Heart left ventricle (tissue), 16 donors: ENCODE results near the gene STARD3NL. TPM values are rescaled to one million over a fixed set of nuclear protein-coding genes. Genes with fewer than 3 reads are reported as not detected.
A peak's percentile ranks its signal among the peaks of the same experiment; 100 is the strongest.

Experiments used
- ATAC-seq, 4 donors: fragments of 200-7000 bp; cut with Tn5 transposase; one replicate each; pipeline ENCODE4 v1.9.1; 2020 to 2022; ENCODE audit warnings: moderate library complexity in 4 of 4, mild to moderate bottlenecking in 3 of 4, moderate number of reproducible peaks in 1 of 4
- DNase-seq, 5 donors: peaks; one replicate each; pipeline ENCODE4 v3.0.0-alpha.2; 2020
- H3K27ac ChIP-seq, 12 donors: fragments of 200-600 bp; sonication (generic) in 4 of 12; one replicate each; pipeline versions ENCODE4 v1.5.0 to v1.8.0; 2016 to 2022; ENCODE audit warnings: mild to moderate bottlenecking in 2 of 12
- H3K27me3 ChIP-seq, 9 donors: fragments of 200-600 bp; sonication (generic) in 2 of 9; one replicate each; pipeline versions ENCODE4 v1.5.1 to v1.8.0; 2016 to 2022; ENCODE audit warnings: mild to moderate bottlenecking in 3 of 9
- H3K36me3 ChIP-seq, 9 donors: fragments of 200-600 bp; sonication (generic) in 2 of 9; one replicate each; pipeline versions ENCODE4 v1.5.0 to v1.8.0; 2018 to 2022; ENCODE audit warnings: mild to moderate bottlenecking in 2 of 9
- H3K4me1 ChIP-seq, 12 donors: fragments of 200-600 bp; sonication (generic) in 4 of 12; one replicate each; pipeline versions ENCODE4 v1.5.0 to v1.8.0; 2016 to 2022; ENCODE audit warnings: mild to moderate bottlenecking in 3 of 12
- H3K4me3 ChIP-seq, 12 donors: fragments of 200-600 bp; sonication (generic) in 4 of 12; one replicate each; pipeline versions ENCODE4 v1.5.0 to v1.8.0; 2017 to 2022; ENCODE audit warnings: mild to moderate bottlenecking in 9 of 12, moderate library complexity in 4 of 12
- H3K9me3 ChIP-seq, 12 donors: fragments of 200-600 bp; sonication (generic) in 4 of 12; one replicate each; pipeline versions ENCODE4 v1.5.0 to v1.8.0; 2016 to 2022; ENCODE audit warnings: mild to moderate bottlenecking in 1 of 12
- CTCF ChIP-seq, 12 donors: fragments of 200-600 bp; sonication (generic) in 4 of 12; IDR thresholded peaks; one replicate each; pipeline versions ENCODE4 v1.5.0 to v1.8.0; 2018 to 2022; ENCODE audit warnings: antibody characterized with exemption in 12 of 12, mild to moderate bottlenecking in 5 of 12
- POLR2A ChIP-seq, 2 donors: fragments of 450-650 bp; IDR thresholded peaks; one replicate each; pipeline ENCODE4 v1.6.1; 2017; ENCODE audit warnings: antibody characterized with exemption in 2 of 2, mild to moderate bottlenecking in 2 of 2, moderate library complexity in 2 of 2
- WGBS, 4 donors: extraction: QIAGEN DNeasy Blood & Tissue Kit in 2 of 4; methylation state at CpG; one replicate each; pipeline versions ENCODE4 v1.1.5 to v1.1.7; 2013 to 2018; 5-methylcytosine and 5-hydroxymethylcytosine counted together
- intact Hi-C, 10 donors: fragments of 100-400 bp; cut with DNase I; formaldehyde crosslinking; loops; one replicate each; pipeline versions ENCODE4 v1.11.1 to v1.14.2; 2022
- polyA plus RNA-seq, 2 donors: library from polyadenylated mRNA; stranded (reverse); fragments of 200-250 nt; gene quantifications; one replicate each; pipeline ENCODE4 v1.2.3, GENCODE V29; 2013
- total RNA-seq, 9 donors: library from RNA; depleted of rRNA in 2 of 9; stranded (reverse); fragments of >200 nt in 2 of 9; fragmentation: NEBNext Ultra II Directional in 3 of 9; extraction: Animal tissue kit (Norgen Biotek cat#: 25700) in 3 of 9; gene quantifications; one replicate each; pipeline versions ENCODE4 v1.1.0 to v1.2.4, GENCODE V29; 2016 to 2023
- donor health status: ischemic (EF 13 %, LVEDD 7.1; RV severe dilation, severe dysfunction).
- donor health status: healthy with polysubstance abuse.
- donor health status: DM: no; HTN: yes; CAD: no.
- donor health status: DM: no; HTN: no; CAD: no.
- donor health status: ischemic (EF 25% LVEDD 6.9; RV normal size, moderate dysfunction).
- donor health status: ischemic (EF 25% LVEDD 5.7; RV mildly dilated, moderate dysfunction).
- donor health status: healthy.
- donor health status: DM: yes; HTN: yes; CAD: no.
- donor health status: ischemic (EF 35%, LVEDD 5.7; RV mildly dilated, moderate dysfunction).
- donor health status: nonischemic (EF 11% LVEDD 7.7; RV severe dilation, severe dysfunction).
- donor health status: DM: yes; HTN: yes; CAD: no.
- donor health status: PGD.
- donor health status: ischemic (EF 29% LVEDD 5.4; RV normal size, mild dysfunction).
- donor health status: nonischemic (EF 23%, LVEDD 6.1; RV moderate dilation, normal function).

STARD3NL gene
- total and polyA plus RNA-seq, 11 donors: 10.3 to 37.6 (median 23.8) TPM

- 91 to 93% (median 92%) methylated on average over 2 of the region's 2 CpGs for WGBS, 4 donors
Observed at GRCh38 chr7:38273286-38273995, 95.4 kb downstream of the STARD3NL start, which contains the start of gene TARP. TSS of gene TARP (minus strand) at chr7:38273636.

GRCh38 chr7:38274486-38274885 is 96.4 kb downstream of the STARD3NL start:
- 78 to 84% (median 82%) methylated on average over 4 of the region's 4 CpGs for WGBS, 4 donors
- Histone ChIP-seq H3K4me1 (no peaks in the 10 kb centered on the region), H3K27ac (peak overlapping the region in 1 of 12 donors; percentile 30), H3K36me3 (no peaks in the 10 kb centered on the region), H3K9me3 (no peaks in the 10 kb centered on the region), H3K27me3 (no peaks in the 10 kb centered on the region), H3K4me3 (peak overlapping the region in 1 of 12 donors; percentile 19)
- no peak for TF ChIP-seq POLR2A (IDR thresholded peaks at IDR 0.05)
- TF ChIP-seq CTCF (IDR thresholded peaks at IDR 0.05): no peak
- ATAC-seq (no peak), DNase-seq (no peak)
- intact Hi-C loops: no loop called here

More at GRCh38 chr7:38273286-38273995, 95.4 kb downstream of the STARD3NL start, which contains the start of gene TARP:
- Histone ChIP-seq H3K36me3 (no peaks in the 10 kb centered on the region), H3K9me3 (no peaks in the 10 kb centered on the region), H3K27ac (peak within 1 kb of the TSS in 1 of 12 donors; percentile 17), H3K4me1 (no peaks in the 10 kb centered on the region), H3K27me3 (no peaks in the 10 kb centered on the region), H3K4me3 (peak within 1 kb of the TSS in 1 of 12 donors; percentile 19)
- ATAC-seq (no peak), DNase-seq (no peak)
- intact Hi-C loops: no loop called here
- TF ChIP-seq POLR2A (IDR thresholded peaks at IDR 0.05) (no peak), CTCF (IDR thresholded peaks at IDR 0.05) (no peak)

- Histone ChIP-seq H3K36me3 (no peaks in the 10 kb centered on the region), H3K9me3 (no peaks in the 10 kb centered on the region), H3K4me1 (no peaks in the 10 kb centered on the region), H3K27me3 (no peaks in the 10 kb centered on the region), H3K27ac (peak overlapping the region in 1 of 12 donors; percentile 46), H3K4me3 (peak overlapping the region in 1 of 12 donors; percentile 19)
- ATAC-seq (no peak), DNase-seq (no peak)
- WGBS, 4 donors: 86 to 93% (median 89%) methylated on average over 3 of the region's 3 CpGs
- TF ChIP-seq CTCF (IDR thresholded peaks at IDR 0.05) (no peak), POLR2A (IDR thresholded peaks at IDR 0.05) (no peak)
- intact Hi-C loops: no loop called here
Observed at GRCh38 chr7:38274927-38275620, 97.0 kb downstream of the STARD3NL start.
